Measurements from ENCODE around the gene IRF2.

The IRF2 gene

DNA sequence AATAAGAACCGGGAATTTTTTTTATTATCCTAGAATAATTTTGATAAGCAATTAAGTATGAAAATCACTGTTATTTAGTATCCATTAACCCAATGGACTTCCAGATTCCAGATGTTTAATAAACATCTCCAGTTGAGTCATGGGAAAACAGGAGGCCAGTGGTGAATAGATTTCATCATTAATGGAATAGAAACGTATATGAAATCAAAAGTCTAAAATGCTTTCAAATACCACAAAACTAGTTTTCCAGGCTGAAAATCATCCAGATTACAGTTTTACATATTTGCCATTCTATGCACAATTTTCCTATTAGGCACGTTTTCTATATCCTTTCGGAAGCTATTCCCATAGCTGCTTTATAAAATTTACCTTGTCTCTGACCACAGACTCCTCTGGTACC is 35.0 kb downstream of the IRF2 start:
- TF ChIP-seq, protein P1, sequence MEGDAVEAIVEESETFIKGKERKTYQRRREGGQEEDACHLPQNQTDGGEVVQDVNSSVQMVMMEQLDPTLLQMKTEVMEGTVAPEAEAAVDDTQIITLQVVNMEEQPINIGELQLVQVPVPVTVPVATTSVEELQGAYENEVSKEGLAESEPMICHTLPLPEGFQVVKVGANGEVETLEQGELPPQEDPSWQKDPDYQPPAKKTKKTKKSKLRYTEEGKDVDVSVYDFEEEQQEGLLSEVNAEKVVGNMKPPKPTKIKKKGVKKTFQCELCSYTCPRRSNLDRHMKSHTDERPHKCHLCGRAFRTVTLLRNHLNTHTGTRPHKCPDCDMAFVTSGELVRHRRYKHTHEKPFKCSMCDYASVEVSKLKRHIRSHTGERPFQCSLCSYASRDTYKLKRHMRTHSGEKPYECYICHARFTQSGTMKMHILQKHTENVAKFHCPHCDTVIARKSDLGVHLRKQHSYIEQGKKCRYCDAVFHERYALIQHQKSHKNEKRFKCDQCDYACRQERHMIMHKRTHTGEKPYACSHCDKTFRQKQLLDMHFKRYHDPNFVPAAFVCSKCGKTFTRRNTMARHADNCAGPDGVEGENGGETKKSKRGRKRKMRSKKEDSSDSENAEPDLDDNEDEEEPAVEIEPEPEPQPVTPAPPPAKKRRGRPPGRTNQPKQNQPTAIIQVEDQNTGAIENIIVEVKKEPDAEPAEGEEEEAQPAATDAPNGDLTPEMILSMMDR (IDR thresholded peaks at IDR 0.05; ENCODE audit: low read depth, low read length): no peak
- H3K4me3 ChIP-seq (ENCODE audit: low read depth, low read length): no peak overlapping the region

DNA sequence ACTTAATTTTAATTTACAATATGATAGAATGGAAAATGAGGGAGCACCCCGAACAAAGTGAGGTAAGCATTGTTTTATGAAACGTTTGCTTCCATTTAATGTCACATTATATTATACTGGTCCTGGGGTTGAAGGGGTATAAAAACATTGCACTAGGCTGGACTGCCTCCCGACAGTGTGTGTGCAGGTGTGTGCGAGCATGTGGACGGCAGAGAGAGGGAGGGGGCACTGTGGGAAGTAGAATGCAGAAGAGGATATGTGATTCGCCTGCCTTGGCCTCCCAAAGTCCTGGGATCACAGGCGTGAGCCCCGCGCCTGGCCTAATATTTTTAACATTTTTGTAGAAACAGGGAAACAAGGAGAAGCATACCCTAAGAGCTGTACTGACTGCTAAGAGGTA is 36.0 kb downstream of the IRF2 start:
- TF ChIP-seq, protein P1 (IDR thresholded peaks at IDR 0.05; ENCODE audit: low read depth, low read length): no peak
- H3K4me3 ChIP-seq (ENCODE audit: low read depth, low read length): no peak overlapping the region

DNA sequence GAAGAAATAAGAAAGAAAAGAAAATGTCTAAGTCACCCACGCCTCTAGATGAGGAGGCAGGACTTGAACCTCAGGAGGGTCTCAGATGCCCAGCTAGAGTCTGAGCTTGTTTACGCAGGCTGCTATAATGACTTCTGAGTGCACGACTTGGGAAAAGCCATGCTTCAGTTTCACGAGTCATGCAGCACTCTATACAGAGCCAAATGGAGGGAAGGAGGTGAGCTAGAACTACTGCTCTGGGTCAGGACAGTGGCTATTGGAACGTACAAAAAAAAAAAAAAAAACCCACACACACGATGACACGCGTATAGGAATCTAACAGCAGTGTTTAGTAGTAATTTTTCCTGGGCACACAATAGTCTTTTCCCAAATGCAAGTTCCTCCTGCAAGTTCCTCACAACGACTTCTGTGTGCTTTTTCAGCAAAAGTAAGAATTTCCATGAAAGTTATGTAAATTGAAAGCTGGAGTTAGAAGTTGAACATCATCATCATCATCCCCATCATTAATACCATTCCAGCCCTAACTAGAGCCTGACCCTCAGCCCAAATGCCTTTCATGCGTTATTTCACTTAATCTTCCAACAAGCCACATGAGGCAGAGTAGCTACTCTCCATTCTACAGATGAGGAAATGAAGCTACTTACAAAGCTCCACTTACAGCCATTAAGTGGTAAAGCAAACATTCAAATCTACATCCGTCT is 36.6 kb downstream of the IRF2 start:
- TF ChIP-seq, protein P1 (IDR thresholded peaks at IDR 0.05; ENCODE audit: low read depth, low read length): no peak
- H3K4me3 ChIP-seq (ENCODE audit: low read depth, low read length): no peak overlapping the region

DNA sequence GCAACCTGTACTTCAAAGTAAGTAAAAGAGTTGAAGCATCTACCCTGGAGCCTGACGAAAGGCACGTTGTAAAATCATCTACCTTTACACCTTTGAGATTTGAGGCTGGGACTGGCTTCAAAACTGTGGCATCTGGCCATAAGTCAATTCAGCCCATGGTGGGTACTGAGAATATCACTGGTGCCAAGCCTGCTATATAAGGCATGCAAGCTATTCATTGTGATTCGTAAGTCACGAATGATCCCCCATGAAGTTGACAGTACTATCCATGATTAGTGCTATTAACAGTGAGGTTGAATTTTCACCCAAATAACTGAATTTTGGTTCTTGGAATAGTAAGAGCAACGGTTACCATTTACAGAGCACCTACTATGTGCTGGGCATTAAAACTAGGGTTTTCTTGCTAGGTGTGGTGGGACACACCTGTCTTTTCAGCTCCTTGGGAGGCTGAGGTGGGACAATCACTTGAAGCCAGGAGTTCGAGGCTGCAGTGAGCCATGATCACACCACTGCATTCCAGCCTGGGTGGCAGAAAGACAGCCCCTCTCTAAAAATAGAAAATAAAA is 39.8 kb downstream of the IRF2 start:
- no peak overlapping the region for H3K4me3 ChIP-seq (ENCODE audit: low read depth, low read length)
- TF ChIP-seq, protein P1 (IDR thresholded peaks at IDR 0.05; ENCODE audit: low read depth, low read length): no peak

DNA sequence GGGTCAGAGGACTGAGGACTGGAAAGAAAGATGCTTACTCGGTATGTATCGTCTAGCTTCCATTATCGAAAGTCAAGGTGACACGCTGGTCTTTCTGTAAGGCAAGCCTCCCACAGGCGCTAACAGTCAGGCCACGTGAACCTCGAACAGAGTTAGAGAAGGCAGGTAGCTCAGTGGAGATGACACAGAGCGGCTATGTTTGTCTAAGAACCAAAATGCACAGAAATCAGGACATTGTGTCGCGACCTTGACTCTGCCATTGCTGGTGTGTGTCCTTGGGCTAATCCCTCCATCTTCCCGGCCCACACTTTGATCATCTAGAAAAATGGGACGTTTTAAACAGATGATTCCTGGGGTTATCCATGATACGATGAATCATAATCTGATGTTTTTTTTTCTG is 40.3 kb downstream of the IRF2 start:
- TF ChIP-seq, protein P1 (IDR thresholded peaks at IDR 0.05; ENCODE audit: low read depth, low read length): no peak
- H3K4me3 ChIP-seq (ENCODE audit: low read depth, low read length): no peak overlapping the region

DNA sequence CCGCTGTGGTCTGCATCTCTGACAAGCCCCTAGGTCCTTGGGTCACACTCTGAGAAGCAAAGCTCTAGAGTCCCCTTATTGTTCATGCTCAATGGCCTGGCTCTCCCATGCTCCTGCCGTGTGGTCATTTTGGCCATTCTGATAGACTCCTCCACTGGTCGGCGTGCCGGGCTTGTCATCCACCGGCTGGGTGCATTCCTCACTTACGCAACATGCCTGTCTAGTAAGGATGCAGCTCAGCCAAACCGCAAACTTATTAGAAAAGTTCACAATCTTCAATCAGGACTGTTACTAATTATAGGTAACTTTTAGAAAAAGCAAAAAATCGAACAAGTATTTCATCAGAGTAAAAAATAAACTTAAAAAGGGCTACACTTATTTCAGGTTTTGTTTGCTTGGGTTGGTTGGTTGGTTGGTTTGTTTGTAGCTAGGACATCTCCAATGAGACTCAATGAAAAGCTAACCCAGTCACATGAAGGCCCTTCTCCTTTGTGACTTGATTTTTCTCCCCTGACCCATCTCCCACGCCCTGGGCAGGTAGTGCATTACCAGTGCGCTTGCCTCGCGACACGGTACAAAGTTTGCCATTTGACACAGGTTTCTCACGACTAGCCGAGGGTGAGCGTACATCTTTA is 41.0 kb downstream of the IRF2 start:
- TF ChIP-seq, protein P1 (IDR thresholded peaks at IDR 0.05; ENCODE audit: low read depth, low read length): no peak
- H3K4me3 ChIP-seq (ENCODE audit: low read depth, low read length): no peak overlapping the region

Data from WI38 (cell line).